Stimulated activated CD8-positive, alpha-beta memory T cell treated with anti-CD3 and anti-CD28 coated beads, Interleukin-4, amount 100 ng/mL, for 4 hours (primary cell): ENCODE data around the gene TPR.

Source experiments
- DNase-seq, 2 donors: peaks; one replicate each; pipeline ENCODE4 v3.0.0-alpha.2; 2020; ENCODE audit warnings: low read depth in 2 of 2, low spot score in 1 of 2

TPR gene

DNA sequence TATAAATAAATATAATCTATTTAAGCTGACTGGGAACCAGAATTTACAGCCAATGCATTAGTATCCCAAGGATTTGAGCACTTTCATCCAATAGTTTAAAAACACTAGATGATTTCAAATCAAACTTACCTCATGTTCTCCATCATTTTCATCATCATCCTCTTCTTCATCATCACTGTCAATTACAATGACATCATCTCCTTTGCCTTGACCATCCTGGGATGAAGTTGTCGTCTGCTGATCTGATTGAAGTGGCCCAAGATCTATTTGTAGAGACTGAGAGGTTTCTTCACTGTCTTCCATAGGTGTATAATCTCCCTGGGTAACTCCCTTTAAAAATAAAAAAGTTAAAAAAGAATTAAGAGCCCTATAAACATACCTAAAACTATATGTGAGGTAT, 47.7 kb downstream of the TPR start:
- DNase-seq = no peak

DNA sequence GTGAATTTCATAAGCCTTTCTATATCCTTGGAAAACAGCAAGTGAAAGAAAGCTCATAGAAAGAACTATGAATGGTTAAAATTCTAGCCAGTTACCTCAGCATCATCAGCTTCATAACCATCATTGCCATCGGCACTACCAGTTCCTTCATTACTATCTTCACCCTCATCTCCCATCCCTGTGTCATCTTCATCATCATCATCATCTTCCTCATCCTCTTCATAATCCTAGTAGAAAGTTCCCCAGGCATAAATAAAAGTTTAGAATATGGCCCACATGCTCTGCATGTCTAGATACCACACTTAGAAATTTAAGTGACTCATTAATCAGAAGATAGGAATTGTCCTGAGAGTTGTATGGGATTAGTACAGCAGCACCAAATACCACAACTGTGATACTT, 49.0 kb downstream of the TPR start:
- no peak for DNase-seq

GRCh38 chr1:186325239-186325638, 49.8 kb downstream of the TPR start:
- DNase-seq = no peak

GRCh38 chr1:186323865-186324264, 51.2 kb downstream of the TPR start:
- DNase-seq = no peak

DNA sequence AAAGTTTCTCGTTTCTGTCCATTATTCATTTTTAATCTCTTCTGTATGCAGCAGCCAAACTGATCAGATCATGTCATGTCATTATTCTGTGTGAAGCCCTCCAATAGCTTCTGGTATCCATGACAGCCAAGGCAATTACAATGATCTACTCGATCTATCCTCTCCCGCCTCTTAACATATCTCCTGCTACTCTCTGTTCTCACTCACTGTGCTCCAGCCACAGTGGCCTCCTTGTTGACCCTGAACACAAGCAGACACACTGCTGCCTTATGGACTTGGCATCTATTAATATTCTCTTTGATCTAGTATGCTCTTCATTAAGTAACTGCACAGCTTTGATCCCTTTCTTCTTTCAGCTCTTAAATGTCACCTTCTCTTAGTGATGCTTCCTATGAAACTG, 59.5 kb downstream of the TPR start:
- no peak for DNase-seq

DNA sequence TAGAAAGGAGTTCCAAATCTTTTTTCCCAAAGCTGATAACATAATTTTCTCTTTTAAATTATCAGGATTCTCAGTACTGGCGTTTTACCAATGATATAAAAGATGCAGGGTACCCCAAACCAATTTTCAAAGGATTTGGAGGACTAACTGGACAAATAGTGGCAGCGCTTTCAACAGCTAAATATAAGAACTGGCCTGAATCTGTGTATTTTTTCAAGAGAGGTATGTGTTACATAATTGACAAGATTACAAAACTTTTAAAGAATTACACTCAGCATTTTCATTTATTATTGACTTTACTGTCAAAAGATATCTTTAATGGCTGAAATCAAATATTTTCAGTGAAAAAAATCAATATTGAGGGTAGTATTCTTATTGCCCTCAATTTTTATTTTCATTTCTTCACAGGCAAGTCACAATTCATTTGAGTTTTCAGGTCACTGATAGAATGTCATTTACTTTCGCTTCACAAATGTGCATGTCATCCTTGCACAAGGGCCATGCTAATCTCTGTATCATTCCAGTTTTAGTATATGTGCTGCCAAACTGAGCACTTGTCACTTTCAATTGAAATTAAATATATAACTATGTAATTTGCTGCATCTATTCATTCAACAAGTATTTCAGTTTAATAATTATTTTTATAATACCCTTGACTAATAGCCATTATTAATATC, 63.5 kb downstream of the TPR start:
- no peak for DNase-seq

DNA sequence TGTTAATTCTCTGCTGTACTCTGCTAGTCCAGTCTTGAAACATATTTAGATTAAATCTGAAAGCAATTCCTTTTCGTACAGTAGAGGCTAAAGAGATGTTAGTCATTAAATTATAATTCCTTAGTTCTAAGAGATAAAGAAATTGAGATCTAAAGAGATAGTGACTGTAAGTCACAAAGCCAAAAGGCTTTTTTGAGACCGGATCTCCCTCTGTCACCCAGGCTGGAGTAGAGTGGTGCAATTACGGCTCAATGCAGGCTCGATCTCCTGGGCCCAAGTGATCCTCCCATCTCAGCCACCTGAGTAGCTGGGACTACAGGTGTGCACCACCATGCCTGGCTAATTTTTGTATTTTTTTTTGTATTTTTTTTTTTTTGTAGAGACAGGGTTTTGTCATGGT, 64.7 kb downstream of the TPR start:
- no peak for DNase-seq

DNA sequence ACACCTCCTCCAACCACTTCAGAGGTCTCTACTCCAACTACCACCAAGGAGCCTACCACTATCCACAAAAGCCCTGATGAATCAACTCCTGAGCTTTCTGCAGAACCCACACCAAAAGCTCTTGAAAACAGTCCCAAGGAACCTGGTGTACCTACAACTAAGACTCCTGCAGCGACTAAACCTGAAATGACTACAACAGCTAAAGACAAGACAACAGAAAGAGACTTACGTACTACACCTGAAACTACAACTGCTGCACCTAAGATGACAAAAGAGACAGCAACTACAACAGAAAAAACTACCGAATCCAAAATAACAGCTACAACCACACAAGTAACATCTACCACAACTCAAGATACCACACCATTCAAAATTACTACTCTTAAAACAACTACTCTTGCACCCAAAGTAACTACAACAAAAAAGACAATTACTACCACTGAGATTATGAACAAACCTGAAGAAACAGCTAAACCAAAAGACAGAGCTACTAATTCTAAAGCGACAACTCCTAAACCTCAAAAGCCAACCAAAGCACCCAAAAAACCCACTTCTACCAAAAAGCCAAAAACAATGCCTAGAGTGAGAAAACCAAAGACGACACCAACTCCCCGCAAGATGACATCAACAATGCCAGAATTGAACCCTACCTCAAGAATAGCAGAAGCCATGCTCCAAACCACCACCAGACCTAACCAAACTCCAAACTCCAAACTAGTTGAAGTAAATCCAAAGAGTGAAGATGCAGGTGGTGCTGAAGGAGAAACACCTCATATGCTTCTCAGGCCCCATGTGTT, 66.6 kb downstream of the TPR start:
- DNase-seq = no peak

DNA sequence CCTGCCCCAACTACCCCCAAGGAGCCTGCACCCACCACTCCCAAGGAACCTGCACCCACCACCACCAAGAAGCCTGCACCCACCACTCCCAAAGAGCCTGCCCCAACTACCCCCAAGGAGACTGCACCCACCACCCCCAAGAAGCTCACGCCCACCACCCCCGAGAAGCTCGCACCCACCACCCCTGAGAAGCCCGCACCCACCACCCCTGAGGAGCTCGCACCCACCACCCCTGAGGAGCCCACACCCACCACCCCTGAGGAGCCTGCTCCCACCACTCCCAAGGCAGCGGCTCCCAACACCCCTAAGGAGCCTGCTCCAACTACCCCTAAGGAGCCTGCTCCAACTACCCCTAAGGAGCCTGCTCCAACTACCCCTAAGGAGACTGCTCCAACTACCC, 67.6 kb downstream of the TPR start:
- no peak for DNase-seq

DNA sequence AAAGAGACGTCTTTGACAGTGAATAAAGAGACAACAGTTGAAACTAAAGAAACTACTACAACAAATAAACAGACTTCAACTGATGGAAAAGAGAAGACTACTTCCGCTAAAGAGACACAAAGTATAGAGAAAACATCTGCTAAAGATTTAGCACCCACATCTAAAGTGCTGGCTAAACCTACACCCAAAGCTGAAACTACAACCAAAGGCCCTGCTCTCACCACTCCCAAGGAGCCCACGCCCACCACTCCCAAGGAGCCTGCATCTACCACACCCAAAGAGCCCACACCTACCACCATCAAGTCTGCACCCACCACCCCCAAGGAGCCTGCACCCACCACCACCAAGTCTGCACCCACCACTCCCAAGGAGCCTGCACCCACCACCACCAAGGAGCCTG, 68.5 kb downstream of the TPR start:
- no peak for DNase-seq

DNA sequence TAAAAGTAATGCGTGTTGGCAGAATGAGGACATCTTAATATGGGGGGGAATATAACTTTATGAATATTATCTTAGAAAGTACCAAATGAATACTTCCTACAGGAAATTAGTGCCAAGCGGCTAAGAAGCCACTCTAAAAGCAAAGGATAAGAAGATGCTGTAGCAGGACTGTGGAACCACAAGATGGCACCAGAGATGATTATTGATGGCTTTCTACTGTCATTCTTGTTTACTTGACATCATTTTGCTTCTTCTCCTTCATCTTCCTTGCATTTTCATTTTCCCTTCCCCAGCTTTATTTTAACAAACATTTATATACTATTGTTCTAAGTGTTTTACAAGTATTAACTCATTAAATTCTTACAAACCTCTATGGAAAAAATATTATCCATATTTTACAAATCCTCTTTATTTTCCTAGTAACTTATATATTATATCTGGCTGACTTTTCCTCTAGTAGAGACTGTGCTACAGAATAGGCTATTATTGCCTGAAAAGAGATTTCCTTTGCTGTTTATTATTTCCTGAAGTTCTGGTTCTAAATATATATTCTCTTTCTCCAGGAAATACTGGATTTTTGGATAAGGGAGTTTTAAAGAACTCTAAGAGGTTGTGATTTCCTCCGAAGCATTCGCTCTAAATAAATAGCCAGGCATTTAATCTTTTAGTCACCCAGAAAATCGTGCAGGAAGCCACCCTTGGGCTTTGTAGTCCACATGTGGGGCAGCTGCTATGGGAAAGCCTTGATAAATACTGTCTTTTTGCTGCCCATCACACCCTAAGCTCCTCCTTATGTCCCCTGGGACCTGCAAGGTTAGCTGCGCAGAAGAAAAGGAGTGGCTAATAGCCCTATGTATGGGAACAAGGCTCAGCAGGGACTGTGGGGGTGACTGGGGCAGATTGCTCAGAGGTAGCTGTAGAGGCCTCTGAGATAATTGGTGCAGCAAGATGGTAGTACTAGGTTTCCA, 69.8 kb downstream of the TPR start:
- DNase-seq = no peak

DNA sequence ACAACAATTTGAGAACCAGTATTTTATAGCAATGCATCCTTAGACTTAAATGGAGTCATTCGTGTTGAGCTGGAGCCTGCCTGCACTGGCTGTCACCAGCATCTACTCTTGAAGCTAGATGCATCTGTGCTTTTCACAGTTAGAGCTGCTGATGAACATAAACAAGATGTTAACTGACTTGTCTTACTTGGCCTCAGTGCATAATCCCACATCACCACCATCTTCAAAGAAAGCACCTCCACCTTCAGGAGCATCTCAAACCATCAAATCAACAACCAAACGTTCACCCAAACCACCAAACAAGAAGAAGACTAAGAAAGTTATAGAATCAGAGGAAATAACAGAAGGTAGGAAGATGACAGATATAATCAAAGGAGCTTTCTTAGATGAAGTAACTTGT, 71.1 kb downstream of the TPR start:
- DNase-seq = no peak

- DNase-seq = no peak
Measured at GRCh38 chr1:186302381-186302920, 72.6 kb downstream of the TPR start.

DNA sequence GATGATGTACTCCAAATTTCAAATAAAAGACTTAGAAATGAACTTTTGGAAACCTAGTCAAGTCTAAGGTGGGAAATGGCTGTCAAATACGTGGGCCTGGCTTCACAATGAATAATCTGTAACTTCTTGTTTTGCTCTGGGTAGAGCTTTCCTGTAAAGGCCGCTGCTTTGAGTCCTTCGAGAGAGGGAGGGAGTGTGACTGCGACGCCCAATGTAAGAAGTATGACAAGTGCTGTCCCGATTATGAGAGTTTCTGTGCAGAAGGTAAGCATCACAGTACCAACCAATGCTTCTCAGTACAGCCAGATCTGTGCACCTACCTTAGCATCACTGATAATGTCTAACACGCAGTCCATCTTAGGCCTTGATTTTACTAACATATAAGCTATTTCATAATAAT, 73.6 kb downstream of the TPR start:
- DNase-seq = no peak

- no peak for DNase-seq
Measured at GRCh38 chr1:186300056-186300455, 75.0 kb downstream of the TPR start.

DNA sequence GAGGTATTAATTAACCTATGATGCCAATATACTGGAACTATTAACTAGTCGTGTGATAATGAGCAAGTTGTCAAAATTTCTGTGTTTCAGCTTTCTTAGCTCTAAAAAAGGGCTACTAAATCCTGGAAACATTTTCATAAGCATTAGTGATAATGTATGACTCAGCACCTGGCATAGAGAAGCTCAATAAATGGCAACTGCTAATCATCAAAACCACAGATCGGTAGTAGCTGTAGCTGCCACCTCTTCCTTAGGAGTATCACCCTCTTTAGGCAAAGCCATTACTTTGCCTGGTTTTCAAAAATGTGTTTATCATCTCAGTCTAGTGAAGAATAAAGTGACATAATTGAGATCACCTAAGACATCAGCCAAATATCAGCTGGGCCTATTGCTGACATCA, 75.5 kb downstream of the TPR start:
- DNase-seq = no peak

- DNase-seq = no peak
Measured at GRCh38 chr1:186298851-186299250, 76.2 kb downstream of the TPR start.

DNA sequence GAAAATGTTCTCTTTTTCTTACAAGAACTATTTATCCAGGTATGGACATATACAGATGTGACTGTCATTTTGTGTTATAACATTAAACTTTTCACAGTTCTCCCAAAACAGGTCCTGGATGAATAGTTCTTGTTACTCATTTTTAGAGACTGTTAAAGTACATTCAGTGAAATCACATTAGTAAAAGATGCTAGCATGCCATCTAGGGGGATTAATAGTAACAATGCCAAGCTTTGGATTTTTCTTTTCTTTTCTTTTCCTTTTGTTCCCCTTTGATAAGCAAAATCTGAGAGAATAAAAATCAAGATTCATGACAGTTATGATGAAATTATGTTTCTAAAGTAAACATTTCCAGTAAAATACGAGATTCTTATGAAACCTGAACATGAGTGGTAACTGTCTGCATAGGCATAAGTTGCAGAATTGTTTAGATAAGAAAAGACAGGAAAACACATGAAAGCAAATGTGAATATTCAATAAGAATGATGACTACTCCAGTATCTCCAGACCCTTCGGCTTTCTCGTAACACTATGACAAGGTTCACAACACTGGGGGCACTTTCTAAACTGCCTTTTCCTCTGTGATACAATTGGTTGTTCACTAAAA, 77.5 kb downstream of the TPR start:
- no peak for DNase-seq

GRCh38 chr1:186295980-186296379, 79.1 kb downstream of the TPR start, which contains the start of gene PRG4:
Gene PRG4, plus strand, starts transcription at chr1:186296279.
- no peak for DNase-seq

DNA sequence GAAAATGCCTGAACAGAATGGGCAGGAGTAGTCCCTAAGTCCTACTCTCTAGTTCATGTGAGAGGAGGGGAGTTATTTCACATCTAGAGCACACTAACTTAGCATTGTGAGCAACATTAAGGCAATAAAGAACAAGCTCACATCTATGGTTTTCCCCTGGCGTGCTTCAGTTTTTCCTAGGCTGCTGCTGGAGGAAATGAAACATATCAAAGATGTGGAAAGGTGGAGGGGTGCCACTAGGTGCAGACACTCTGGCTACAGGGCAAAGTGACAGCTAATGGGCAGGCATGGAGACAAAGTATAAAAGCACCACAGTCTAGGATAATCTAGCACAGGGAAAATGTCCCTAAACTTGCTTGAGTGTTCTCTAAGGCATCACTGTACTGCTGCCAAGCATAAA, 82.2 kb downstream of the TPR start:
- no peak for DNase-seq

- DNase-seq = no peak
Measured at GRCh38 chr1:186291271-186291670, 83.8 kb downstream of the TPR start.
